GM12878 (cell line): ENCODE results near the gene RPS6KA5. TPM values are rescaled to one million over a fixed set of nuclear protein-coding genes. Genes with fewer than 3 reads are reported as not detected.
A peak's percentile ranks its signal among the peaks of the same experiment; 100 is the strongest.

Experiments used
- BRCA1 ChIP-seq: IDR thresholded peaks from 2 replicates; pipeline ENCODE4 v1.6.1; 2011; ENCODE audit warnings: low read depth, low read length, improper control_type of control experiment
- CBX3 ChIP-seq: fragments of 200-600 bp; sonication (generic); IDR thresholded peaks from 2 replicates; pipeline ENCODE4 v1.6.1; 2016; ENCODE audit warnings: low read depth, borderline replicate concordance
- EGR1 ChIP-seq, 2 experiments: IDR thresholded peaks; 1 replicate in 1 of 2; 2 replicates in 1 of 2; pipeline ENCODE4 v1.6.1; 2011 to 2012; ENCODE audit warnings: low read depth in 2 of 2, low read length in 2 of 2, borderline replicate concordance in 1 of 2, mild to moderate bottlenecking in 1 of 2, moderate library complexity in 1 of 2
- EZH2 ChIP-seq: IDR thresholded peaks from 2 replicates; pipeline ENCODE4 v1.6.1; 2012; ENCODE audit warnings: low read depth, mild to moderate bottlenecking, control low read depth, inconsistent platforms, low read length, borderline replicate concordance; ENCODE audit not compliant: control insufficient read depth
- GABPA ChIP-seq: IDR thresholded peaks from 2 replicates; pipeline ENCODE4 v1.6.1; 2014; ENCODE audit warnings: antibody characterized with exemption, low read depth, mild to moderate bottlenecking, inconsistent platforms
- JUNB ChIP-seq: IDR thresholded peaks from 2 replicates; pipeline ENCODE4 v1.6.1; 2016; ENCODE audit warnings: antibody characterized with exemption, mild to moderate bottlenecking
- KDM1A ChIP-seq: fragments of 200-600 bp; sonication (generic); IDR thresholded peaks from 2 replicates; pipeline ENCODE4 v1.6.1; 2016; ENCODE audit warnings: borderline replicate concordance
- MTA2 ChIP-seq: fragments of 450-650 bp; IDR thresholded peaks from 2 replicates; pipeline ENCODE4 v1.6.1; 2016; ENCODE audit warnings: low read depth, mild to moderate bottlenecking, moderate library complexity
- NR2C2 ChIP-seq: IDR thresholded peaks from 2 replicates; pipeline ENCODE4 v1.6.1; 2011; ENCODE audit warnings: borderline replicate concordance, low read depth; ENCODE audit not compliant: control insufficient read depth, insufficient read length
- RB1 ChIP-seq: fragments of 450-650 bp; formaldehyde crosslinking; IDR thresholded peaks from 2 replicates; pipeline ENCODE4 v1.6.1; 2017; ENCODE audit warnings: mild to moderate bottlenecking, borderline replicate concordance
- RELA ChIP-seq: fragments of 450-650 bp; IDR thresholded peaks from 2 replicates; pipeline ENCODE4 v1.8.0; 2014; ENCODE audit warnings: borderline replicate concordance; ENCODE audit not compliant: partially characterized antibody
- RUNX3 ChIP-seq: IDR thresholded peaks from 2 replicates; pipeline ENCODE4 v1.6.1; 2012; ENCODE audit warnings: low read length, inconsistent platforms
- SMC3 ChIP-seq: IDR thresholded peaks from 2 replicates; pipeline ENCODE4 v1.6.1; 2011; ENCODE audit warnings: low read length, improper control_type of control experiment, borderline replicate concordance
- SP1 ChIP-seq: IDR thresholded peaks from one replicate; pipeline ENCODE4 v1.6.1; 2011; ENCODE audit warnings: low read depth, low read length
- TCF3 ChIP-seq: IDR thresholded peaks from 2 replicates; pipeline ENCODE4 v1.6.1; 2012; ENCODE audit warnings: low read depth, mild to moderate bottlenecking, low read length, borderline replicate concordance; ENCODE audit not compliant: insufficient read depth
- TCF7 ChIP-seq: IDR thresholded peaks from 2 replicates; pipeline ENCODE4 v1.6.1; 2014; ENCODE audit warnings: antibody characterized with exemption, borderline replicate concordance
- ZNF274 ChIP-seq: IDR thresholded peaks from one replicate; pipeline ENCODE4 v1.8.0; 2011; ENCODE audit not compliant: insufficient read length, insufficient read depth
- polyA plus RNA-seq, 11 experiments: library from polyadenylated mRNA; depleted of rRNA in 4 of 11; unstranded in 6 of 11; stranded (reverse) in 5 of 11; fragments of >200 nt; fragmentation: Nextera tagmentation in 4 of 11; fragmentation: Illumina TruSeq in 1 of 11; extraction: Ambion mirVana in 4 of 11; extraction: Trizol in 1 of 11; gene quantifications; 1 replicate in 1 of 11; 2 replicates in 10 of 11; pipeline versions ENCODE4 v1.2.1 to v1.2.3, GENCODE V29; 2011 to 2016; ENCODE audit warnings: inconsistent platforms in 2 of 11, missing spikeins in 2 of 11, low read depth in 1 of 11
- total RNA-seq, 4 experiments: library from RNA; depleted of rRNA in 3 of 4; stranded (reverse); fragments of >200 nt in 3 of 4; fragmentation: Illumina TruSeq in 1 of 4; extraction: Trizol in 1 of 4; gene quantifications; 2 replicates each; pipeline versions ENCODE4 v1.2.1 to v1.2.3, GENCODE V29; 2013 to 2021
- TF ChIP-seq, protein P1 (sequence below): fragments of 450-650 bp; IDR thresholded peaks from 2 replicates; pipeline ENCODE4 v1.6.1; 2017; ENCODE audit warnings: antibody characterized with exemption, mild to moderate bottlenecking, moderate library complexity
- TF ChIP-seq, protein P2 (sequence below): fragments of 450-650 bp; IDR thresholded peaks from 2 replicates; pipeline ENCODE4 v1.6.1; 2016; ENCODE audit warnings: mild to moderate bottlenecking
- TF ChIP-seq, protein P3 (sequence below): IDR thresholded peaks from 2 replicates; pipeline ENCODE4 v1.6.1; 2012; ENCODE audit warnings: mild to moderate bottlenecking, low read depth, low read length
- TF ChIP-seq, protein P4 (sequence below): IDR thresholded peaks from 2 replicates; pipeline ENCODE4 v1.6.1; 2011; ENCODE audit warnings: mild to moderate bottlenecking, low read depth, low read length, moderate library complexity; ENCODE audit not compliant: insufficient replicate concordance

Gene RPS6KA5
- total and polyA plus RNA-seq, 10 of the 15 experiments (the other 5 are each of a cell fraction or from before 2014, with no cell fraction given): 1.4 to 7.0 (median 3.7) TPM

DNA sequence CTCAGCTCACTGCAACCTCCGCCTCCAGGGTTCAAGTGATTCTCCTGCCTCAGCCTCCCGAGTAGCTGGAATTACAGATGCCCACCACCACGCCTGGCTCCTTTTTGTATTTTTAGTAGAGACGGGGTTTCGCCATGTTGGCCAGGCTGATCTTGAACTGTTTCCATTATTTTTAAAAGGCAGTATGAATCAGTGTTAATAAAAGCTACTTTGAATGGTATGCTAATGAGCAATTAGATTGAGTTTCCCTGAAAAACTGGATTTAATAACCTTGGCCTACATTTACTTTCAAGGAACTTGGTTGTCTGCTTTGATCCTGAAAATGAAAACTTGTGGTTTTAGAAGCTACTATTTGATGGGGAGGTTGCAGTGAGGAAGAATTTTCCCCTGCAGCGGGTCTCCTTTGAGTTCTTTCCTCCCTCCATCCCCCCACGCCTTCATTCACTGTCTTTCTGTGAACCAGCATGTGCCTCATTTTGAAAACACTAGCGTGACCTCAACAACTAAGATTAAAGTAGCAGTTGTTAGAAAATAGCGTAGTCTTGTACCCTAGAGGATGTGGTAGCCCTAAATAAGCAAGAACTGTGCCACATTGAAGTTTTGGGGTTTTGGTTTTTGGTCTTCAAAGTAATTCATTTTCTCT lies 17.8 kb upstream of the RPS6KA5 start (continued):
- no peak for TF ChIP-seq TCF3
- TF ChIP-seq BRCA1: no peak
- TF ChIP-seq, protein P1, sequence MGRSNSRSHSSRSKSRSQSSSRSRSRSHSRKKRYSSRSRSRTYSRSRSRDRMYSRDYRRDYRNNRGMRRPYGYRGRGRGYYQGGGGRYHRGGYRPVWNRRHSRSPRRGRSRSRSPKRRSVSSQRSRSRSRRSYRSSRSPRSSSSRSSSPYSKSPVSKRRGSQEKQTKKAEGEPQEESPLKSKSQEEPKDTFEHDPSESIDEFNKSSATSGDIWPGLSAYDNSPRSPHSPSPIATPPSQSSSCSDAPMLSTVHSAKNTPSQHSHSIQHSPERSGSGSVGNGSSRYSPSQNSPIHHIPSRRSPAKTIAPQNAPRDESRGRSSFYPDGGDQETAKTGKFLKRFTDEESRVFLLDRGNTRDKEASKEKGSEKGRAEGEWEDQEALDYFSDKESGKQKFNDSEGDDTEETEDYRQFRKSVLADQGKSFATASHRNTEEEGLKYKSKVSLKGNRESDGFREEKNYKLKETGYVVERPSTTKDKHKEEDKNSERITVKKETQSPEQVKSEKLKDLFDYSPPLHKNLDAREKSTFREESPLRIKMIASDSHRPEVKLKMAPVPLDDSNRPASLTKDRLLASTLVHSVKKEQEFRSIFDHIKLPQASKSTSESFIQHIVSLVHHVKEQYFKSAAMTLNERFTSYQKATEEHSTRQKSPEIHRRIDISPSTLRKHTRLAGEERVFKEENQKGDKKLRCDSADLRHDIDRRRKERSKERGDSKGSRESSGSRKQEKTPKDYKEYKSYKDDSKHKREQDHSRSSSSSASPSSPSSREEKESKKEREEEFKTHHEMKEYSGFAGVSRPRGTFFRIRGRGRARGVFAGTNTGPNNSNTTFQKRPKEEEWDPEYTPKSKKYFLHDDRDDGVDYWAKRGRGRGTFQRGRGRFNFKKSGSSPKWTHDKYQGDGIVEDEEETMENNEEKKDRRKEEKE: no peak
- TF ChIP-seq SMC3: no peak; the same call in 1 of the 2 replicates
- TF ChIP-seq MTA2: peak; percentile 89
- TF ChIP-seq, protein P2, sequence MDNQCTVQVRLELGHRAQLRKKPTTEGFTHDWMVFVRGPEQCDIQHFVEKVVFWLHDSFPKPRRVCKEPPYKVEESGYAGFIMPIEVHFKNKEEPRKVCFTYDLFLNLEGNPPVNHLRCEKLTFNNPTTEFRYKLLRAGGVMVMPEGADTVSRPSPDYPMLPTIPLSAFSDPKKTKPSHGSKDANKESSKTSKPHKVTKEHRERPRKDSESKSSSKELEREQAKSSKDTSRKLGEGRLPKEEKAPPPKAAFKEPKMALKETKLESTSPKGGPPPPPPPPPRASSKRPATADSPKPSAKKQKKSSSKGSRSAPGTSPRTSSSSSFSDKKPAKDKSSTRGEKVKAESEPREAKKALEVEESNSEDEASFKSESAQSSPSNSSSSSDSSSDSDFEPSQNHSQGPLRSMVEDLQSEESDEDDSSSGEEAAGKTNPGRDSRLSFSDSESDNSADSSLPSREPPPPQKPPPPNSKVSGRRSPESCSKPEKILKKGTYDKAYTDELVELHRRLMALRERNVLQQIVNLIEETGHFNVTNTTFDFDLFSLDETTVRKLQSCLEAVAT: peak; percentile 42; the same call in 1 of the 2 replicates
- TF ChIP-seq RUNX3: peak; percentile 98
- TF ChIP-seq NR2C2: no peak
- peak; percentile 83; the same call in 1 of the 2 replicates for TF ChIP-seq TCF7
- no peak for TF ChIP-seq CBX3
- TF ChIP-seq RELA: no peak
- no peak for TF ChIP-seq ZNF274
- TF ChIP-seq SP1: no peak
- peak; percentile 55; the same call in 1 of the 2 replicates for TF ChIP-seq JUNB
- TF ChIP-seq, protein P3, sequence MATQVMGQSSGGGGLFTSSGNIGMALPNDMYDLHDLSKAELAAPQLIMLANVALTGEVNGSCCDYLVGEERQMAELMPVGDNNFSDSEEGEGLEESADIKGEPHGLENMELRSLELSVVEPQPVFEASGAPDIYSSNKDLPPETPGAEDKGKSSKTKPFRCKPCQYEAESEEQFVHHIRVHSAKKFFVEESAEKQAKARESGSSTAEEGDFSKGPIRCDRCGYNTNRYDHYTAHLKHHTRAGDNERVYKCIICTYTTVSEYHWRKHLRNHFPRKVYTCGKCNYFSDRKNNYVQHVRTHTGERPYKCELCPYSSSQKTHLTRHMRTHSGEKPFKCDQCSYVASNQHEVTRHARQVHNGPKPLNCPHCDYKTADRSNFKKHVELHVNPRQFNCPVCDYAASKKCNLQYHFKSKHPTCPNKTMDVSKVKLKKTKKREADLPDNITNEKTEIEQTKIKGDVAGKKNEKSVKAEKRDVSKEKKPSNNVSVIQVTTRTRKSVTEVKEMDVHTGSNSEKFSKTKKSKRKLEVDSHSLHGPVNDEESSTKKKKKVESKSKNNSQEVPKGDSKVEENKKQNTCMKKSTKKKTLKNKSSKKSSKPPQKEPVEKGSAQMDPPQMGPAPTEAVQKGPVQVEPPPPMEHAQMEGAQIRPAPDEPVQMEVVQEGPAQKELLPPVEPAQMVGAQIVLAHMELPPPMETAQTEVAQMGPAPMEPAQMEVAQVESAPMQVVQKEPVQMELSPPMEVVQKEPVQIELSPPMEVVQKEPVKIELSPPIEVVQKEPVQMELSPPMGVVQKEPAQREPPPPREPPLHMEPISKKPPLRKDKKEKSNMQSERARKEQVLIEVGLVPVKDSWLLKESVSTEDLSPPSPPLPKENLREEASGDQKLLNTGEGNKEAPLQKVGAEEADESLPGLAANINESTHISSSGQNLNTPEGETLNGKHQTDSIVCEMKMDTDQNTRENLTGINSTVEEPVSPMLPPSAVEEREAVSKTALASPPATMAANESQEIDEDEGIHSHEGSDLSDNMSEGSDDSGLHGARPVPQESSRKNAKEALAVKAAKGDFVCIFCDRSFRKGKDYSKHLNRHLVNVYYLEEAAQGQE: no peak
- no peak for TF ChIP-seq EZH2
- TF ChIP-seq, protein P4, sequence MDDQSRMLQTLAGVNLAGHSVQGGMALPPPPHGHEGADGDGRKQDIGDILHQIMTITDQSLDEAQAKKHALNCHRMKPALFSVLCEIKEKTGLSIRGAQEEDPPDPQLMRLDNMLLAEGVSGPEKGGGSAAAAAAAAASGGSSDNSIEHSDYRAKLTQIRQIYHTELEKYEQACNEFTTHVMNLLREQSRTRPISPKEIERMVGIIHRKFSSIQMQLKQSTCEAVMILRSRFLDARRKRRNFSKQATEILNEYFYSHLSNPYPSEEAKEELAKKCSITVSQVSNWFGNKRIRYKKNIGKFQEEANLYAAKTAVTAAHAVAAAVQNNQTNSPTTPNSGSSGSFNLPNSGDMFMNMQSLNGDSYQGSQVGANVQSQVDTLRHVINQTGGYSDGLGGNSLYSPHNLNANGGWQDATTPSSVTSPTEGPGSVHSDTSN: no peak
- TF ChIP-seq EGR1 (IDR thresholded peaks at IDR 0.05; ENCODE audit: borderline replicate concordance in 1 of 2, low read depth in 2 of 2, low read length in 2 of 2): no peak
- no peak for TF ChIP-seq RB1
- TF ChIP-seq GABPA: 0 out of 2 replicates have a peak, but pooled peaks have one; percentile 28
- TF ChIP-seq KDM1A: no peak
